HFF-Myc (cell line): Measurements from ENCODE around the gene CHRNA7.
"Not testable (repeated sequence)": the region's sequence is repeated elsewhere in the genome, so short reads cannot be mapped to it uniquely, and the experiment has no call there.

Source experiments
- DNase-seq: peaks from one replicate; pipeline ENCODE4 v3.0.0-alpha.2; 2011; ENCODE audit warnings: low read depth; ENCODE audit errors: extremely low read depth
- H3K4me3 ChIP-seq: replicated peaks from 2 replicates; pipeline ENCODE4 v1.5.1; 2011; ENCODE audit warnings: low read depth, mild to moderate bottlenecking, control low read depth, low read length
- CTCF ChIP-seq: IDR thresholded peaks from 2 replicates; pipeline ENCODE4 v1.5.1; 2012; ENCODE audit warnings: mild to moderate bottlenecking, low read depth, low read length, control low read depth; ENCODE audit errors: missing control alignments

CHRNA7 gene

GRCh38 chr15:32134842-32135241, 104.5 kb downstream of the CHRNA7 start:
- H3K4me3 ChIP-seq: no peak overlapping the region
- DNase-seq: no peak
- no peak for TF ChIP-seq CTCF

GRCh38 chr15:32135335-32135734, 105.0 kb downstream of the CHRNA7 start:
- no peak for DNase-seq
- no peak overlapping the region for H3K4me3 ChIP-seq

GRCh38 chr15:32145512-32145911, 115.2 kb downstream of the CHRNA7 start:
- H3K4me3 ChIP-seq, DNase-seq: not testable (repeated sequence)

More at GRCh38 chr15:32135335-32135734, 105.0 kb downstream of the CHRNA7 start:
- no peak for TF ChIP-seq CTCF

GRCh38 chr15:32148833-32149555, 118.7 kb downstream of the CHRNA7 start:
- no peak for TF ChIP-seq CTCF
- DNase-seq: no peak
- H3K4me3 ChIP-seq: no peak overlapping the region

GRCh38 chr15:32152574-32152973, 122.3 kb downstream of the CHRNA7 start:
- H3K4me3 ChIP-seq: no peak overlapping the region
- no peak for DNase-seq
- TF ChIP-seq CTCF: no peak

- not testable (repeated sequence) for DNase-seq, H3K4me3 ChIP-seq
Measured at GRCh38 chr15:32153868-32154623, 123.7 kb downstream of the CHRNA7 start.

- not testable (repeated sequence) for DNase-seq, H3K4me3 ChIP-seq
Measured at GRCh38 chr15:32162143-32162542, 131.8 kb downstream of the CHRNA7 start.

GRCh38 chr15:32164065-32164464, 133.8 kb downstream of the CHRNA7 start:
- DNase-seq: not testable (repeated sequence)

GRCh38 chr15:32164747-32165146, 134.4 kb downstream of the CHRNA7 start:
- not testable (repeated sequence) for DNase-seq, H3K4me3 ChIP-seq

More at GRCh38 chr15:32164065-32164464, 133.8 kb downstream of the CHRNA7 start:
- H3K4me3 ChIP-seq: not testable (repeated sequence)

GRCh38 chr15:32165775-32166174, 135.5 kb downstream of the CHRNA7 start:
- not testable (repeated sequence) for DNase-seq, H3K4me3 ChIP-seq

- H3K4me3 ChIP-seq, DNase-seq: not testable (repeated sequence)
Measured at GRCh38 chr15:32166270-32166669, 136.0 kb downstream of the CHRNA7 start.

GRCh38 chr15:32167913-32168312, 137.6 kb downstream of the CHRNA7 start:
- H3K4me3 ChIP-seq, DNase-seq: not testable (repeated sequence)

GRCh38 chr15:32180579-32180978, 150.3 kb downstream of the CHRNA7 start:
- not testable (repeated sequence) for DNase-seq, H3K4me3 ChIP-seq

- not testable (repeated sequence) for DNase-seq, H3K4me3 ChIP-seq
Measured at GRCh38 chr15:32193780-32194179, 163.5 kb downstream of the CHRNA7 start.
